ENCODE measurements around the gene EIF4E.

DNA sequence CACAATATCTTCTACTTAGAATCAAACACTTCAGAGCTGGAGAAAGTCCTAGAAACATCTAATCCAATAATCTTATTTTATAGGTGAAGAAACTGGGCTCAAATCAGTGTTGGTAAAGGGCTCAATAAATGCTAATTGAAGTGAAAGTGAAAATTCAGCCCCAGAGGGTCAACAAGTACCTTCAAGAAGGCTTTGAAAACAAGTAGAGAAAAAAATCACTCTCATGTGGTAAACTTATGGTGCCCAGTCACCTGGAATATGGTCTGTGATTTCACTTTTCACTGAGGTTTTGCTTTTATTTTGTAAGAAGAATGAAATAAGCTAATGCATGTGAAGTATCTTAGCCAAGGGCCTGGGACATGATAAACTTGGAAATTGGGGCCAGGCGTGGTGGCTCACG is 29.1 kb upstream of the EIF4E start:
- TF ChIP-seq, protein P1, sequence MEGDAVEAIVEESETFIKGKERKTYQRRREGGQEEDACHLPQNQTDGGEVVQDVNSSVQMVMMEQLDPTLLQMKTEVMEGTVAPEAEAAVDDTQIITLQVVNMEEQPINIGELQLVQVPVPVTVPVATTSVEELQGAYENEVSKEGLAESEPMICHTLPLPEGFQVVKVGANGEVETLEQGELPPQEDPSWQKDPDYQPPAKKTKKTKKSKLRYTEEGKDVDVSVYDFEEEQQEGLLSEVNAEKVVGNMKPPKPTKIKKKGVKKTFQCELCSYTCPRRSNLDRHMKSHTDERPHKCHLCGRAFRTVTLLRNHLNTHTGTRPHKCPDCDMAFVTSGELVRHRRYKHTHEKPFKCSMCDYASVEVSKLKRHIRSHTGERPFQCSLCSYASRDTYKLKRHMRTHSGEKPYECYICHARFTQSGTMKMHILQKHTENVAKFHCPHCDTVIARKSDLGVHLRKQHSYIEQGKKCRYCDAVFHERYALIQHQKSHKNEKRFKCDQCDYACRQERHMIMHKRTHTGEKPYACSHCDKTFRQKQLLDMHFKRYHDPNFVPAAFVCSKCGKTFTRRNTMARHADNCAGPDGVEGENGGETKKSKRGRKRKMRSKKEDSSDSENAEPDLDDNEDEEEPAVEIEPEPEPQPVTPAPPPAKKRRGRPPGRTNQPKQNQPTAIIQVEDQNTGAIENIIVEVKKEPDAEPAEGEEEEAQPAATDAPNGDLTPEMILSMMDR (IDR thresholded peaks at IDR 0.05 in 4 of 5, conservative IDR thresholded peaks at IDR 0.05 in 1 of 5): no peak
- no peak for TF ChIP-seq POLR2A (IDR thresholded peaks at IDR 0.05)

Data from gastrocnemius medialis (tissue), 4 donors.